Hematopoietic multipotent progenitor cell treated with erythropoietin and hydrocortisone succinate and interleukin-3 and kit ligand, for 6 days (in vitro differentiated cells): ENCODE results near the gene CAPN12.

Experiments used
- DNase-seq: peaks from one replicate; pipeline ENCODE4 v3.0.0-alpha.2; 2015

Gene CAPN12

GRCh38 chr19:38692458-38693379, 51.6 kb downstream of the CAPN12 start:
- peak; percentile 53 for DNase-seq

- DNase-seq, result no peak
Observed at GRCh38 chr19:38691938-38692457, 52.3 kb downstream of the CAPN12 start.

- no peak for DNase-seq
Observed at GRCh38 chr19:38690832-38691231, 53.4 kb downstream of the CAPN12 start.

GRCh38 chr19:38690146-38690545, 54.1 kb downstream of the CAPN12 start:
- DNase-seq, result no peak

- DNase-seq, result no peak
Observed at GRCh38 chr19:38687837-38688378, 56.4 kb downstream of the CAPN12 start.

GRCh38 chr19:38686530-38686888, 57.8 kb downstream of the CAPN12 start:
- DNase-seq, result peak; percentile 53

GRCh38 chr19:38685666-38686529, 58.4 kb downstream of the CAPN12 start:
- DNase-seq, result peak; percentile 75

GRCh38 chr19:38684862-38685665, 59.2 kb downstream of the CAPN12 start:
- no peak for DNase-seq

GRCh38 chr19:38684078-38684861, 60.0 kb downstream of the CAPN12 start:
- peak; percentile 72 for DNase-seq

- peak; percentile 83 for DNase-seq
Observed at GRCh38 chr19:38683393-38684077, 60.7 kb downstream of the CAPN12 start.

- DNase-seq, result no peak
Observed at GRCh38 chr19:38682872-38683392, 61.3 kb downstream of the CAPN12 start.

GRCh38 chr19:38682195-38682867, 61.9 kb downstream of the CAPN12 start:
- no peak for DNase-seq
